Measurements from ENCODE around the gene AMPH. TPM values are rescaled to one million over a fixed set of nuclear protein-coding genes. Genes with fewer than 3 reads are reported as not detected.
"Not testable (repeated sequence)": the region's sequence is repeated elsewhere in the genome, so short reads cannot be mapped to it uniquely, and the experiment has no call there.

The AMPH gene
- total RNA-seq, 4 donors from 2014 or later, result 2.3 to 14.7 (median 7.2) TPM

- not testable (repeated sequence) for H3K27me3 ChIP-seq, ATAC-seq, H3K36me3 ChIP-seq, H3K4me3 ChIP-seq, H3K27ac ChIP-seq, H3K9me3 ChIP-seq, H3K4me1 ChIP-seq
- peak in 3 of 4 experiments; percentile 12 to 52 (median 13) for TF ChIP-seq CTCF (IDR thresholded peaks at IDR 0.05)
- 50 to 100% methylated on average over 1 to 2 of the region's 6 CpGs for WGBS, 2 donors (ENCODE audit: low coverage in 1 of 2)
Measured at GRCh38 chr7:38345299-38346172, 285.6 kb downstream of the AMPH start.

GRCh38 chr7:38344741-38345140 lies 286.4 kb downstream of the AMPH start:
- not testable (repeated sequence) for ATAC-seq, H3K27me3 ChIP-seq, H3K9me3 ChIP-seq, H3K4me1 ChIP-seq, H3K27ac ChIP-seq, H3K36me3 ChIP-seq, H3K4me3 ChIP-seq
- WGBS, 2 donors (ENCODE audit: low coverage in 1 of 2), result 60 to 65% methylated on average over 1 to 3 of the region's 3 CpGs

GRCh38 chr7:38342135-38342534 lies 289.0 kb downstream of the AMPH start:
- not testable (repeated sequence) for H3K4me1 ChIP-seq, ATAC-seq, H3K36me3 ChIP-seq, H3K27me3 ChIP-seq, H3K27ac ChIP-seq, H3K4me3 ChIP-seq, H3K9me3 ChIP-seq
- no CpG with 5 or more reads among the region's 5 CpGs for WGBS, 2 donors (ENCODE audit: low coverage in 1 of 2)

GRCh38 chr7:38341172-38341705 lies 289.9 kb downstream of the AMPH start:
- H3K36me3 ChIP-seq, H3K4me3 ChIP-seq, H3K9me3 ChIP-seq, H3K4me1 ChIP-seq, H3K27me3 ChIP-seq, H3K27ac ChIP-seq: not testable (repeated sequence)
- peak; percentile 68 for ATAC-seq
- 86% methylated on average over 1 of the region's 2 CpGs; no CpG with 5 or more reads in 1 of the 2 donors for WGBS, 2 donors (ENCODE audit: low coverage in 1 of 2)

- TF ChIP-seq EP300 (IDR thresholded peaks at IDR 0.05), result no peak
- no peak for TF ChIP-seq CTCF (IDR thresholded peaks at IDR 0.05)
- Histone ChIP-seq H3K27me3 (no peaks in the 10 kb centered on the region), H3K27ac (no peak overlapping the region), H3K36me3 (no peaks in the 10 kb centered on the region), H3K4me3 (no peak overlapping the region), H3K4me1 (peaks cover 0 to 10% (median 2%) of the 10 kb centered on the region in 3 donors), H3K9me3 (no peaks in the 10 kb centered on the region)
- 89 to 94% methylated on average over 3 of the region's 4 CpGs for WGBS, 2 donors (ENCODE audit: low coverage in 1 of 2)
- no peak for ATAC-seq
Measured at GRCh38 chr7:38339953-38340819, 291.0 kb downstream of the AMPH start.

GRCh38 chr7:38336148-38336515 lies 295.0 kb downstream of the AMPH start:
- not testable (repeated sequence) for H3K27me3 ChIP-seq, H3K4me3 ChIP-seq, H3K4me1 ChIP-seq, H3K9me3 ChIP-seq, ATAC-seq, H3K36me3 ChIP-seq
- WGBS, 2 donors (ENCODE audit: low coverage in 1 of 2), result 83 to 92% methylated on average over 5 to 9 of the region's 9 CpGs
- peak overlapping the region in 2 of 4 donors; percentile 21 to 39 for H3K27ac ChIP-seq

Measured in gastroesophageal sphincter (tissue), 4 donors.